ENCODE data around the gene SLC35D1.
"Not testable (repeated sequence)": the region's sequence is repeated elsewhere in the genome, so short reads cannot be mapped to it uniquely, and the experiment has no call there.

Gene SLC35D1

GRCh38 chr1:67053785-67054772, at the start of gene SLC35D1:
Gene SLC35D1, minus strand, starts transcription at chr1:67054148. Its CDS starts 135 bp downstream, at chr1:67054013.
- peak; percentile 52 for DNase-seq (ENCODE audit: low read depth)

GRCh38 chr1:67103548-67103947, 49.6 kb upstream of the SLC35D1 start:
- DNase-seq (ENCODE audit: low read depth): no peak

- no peak for DNase-seq (ENCODE audit: low read depth)
Measured at GRCh38 chr1:67100833-67101232, 46.9 kb upstream of the SLC35D1 start.

GRCh38 chr1:67097305-67097704, 43.4 kb upstream of the SLC35D1 start:
- DNase-seq (ENCODE audit: low read depth): no peak

GRCh38 chr1:67094191-67094590, 40.2 kb upstream of the SLC35D1 start:
- DNase-seq (ENCODE audit: low read depth): no peak

- no peak for DNase-seq (ENCODE audit: low read depth)
Measured at GRCh38 chr1:67089685-67090208, 35.8 kb upstream of the SLC35D1 start.

GRCh38 chr1:67088440-67088839, 34.5 kb upstream of the SLC35D1 start:
- no peak for DNase-seq (ENCODE audit: low read depth)

- DNase-seq (ENCODE audit: low read depth): no peak
Measured at GRCh38 chr1:67085326-67085725, 31.4 kb upstream of the SLC35D1 start.

GRCh38 chr1:67084765-67085318, 30.9 kb upstream of the SLC35D1 start:
- no peak for DNase-seq (ENCODE audit: low read depth)

GRCh38 chr1:67078291-67078690, 24.3 kb upstream of the SLC35D1 start:
- DNase-seq (ENCODE audit: low read depth): no peak

GRCh38 chr1:67077593-67077992, 23.6 kb upstream of the SLC35D1 start:
- DNase-seq (ENCODE audit: low read depth): no peak

- DNase-seq (ENCODE audit: low read depth): no peak
Measured at GRCh38 chr1:67072749-67073148, 18.8 kb upstream of the SLC35D1 start.

- not testable (repeated sequence) for DNase-seq (ENCODE audit: low read depth)
Measured at GRCh38 chr1:67067655-67068054, 13.7 kb upstream of the SLC35D1 start.

- no peak for DNase-seq (ENCODE audit: low read depth)
Measured at GRCh38 chr1:67062412-67062811, 8.5 kb upstream of the SLC35D1 start.

- DNase-seq (ENCODE audit: low read depth): no peak
Measured at GRCh38 chr1:67061266-67061665, 7.3 kb upstream of the SLC35D1 start.

GRCh38 chr1:67060811-67061218, 6.9 kb upstream of the SLC35D1 start:
- peak; percentile 94 for DNase-seq (ENCODE audit: low read depth)

GRCh38 chr1:67059346-67059745, 5.4 kb upstream of the SLC35D1 start:
- DNase-seq (ENCODE audit: low read depth): peak; percentile 32

GRCh38 chr1:67058761-67059160, 4.8 kb upstream of the SLC35D1 start:
- no peak for DNase-seq (ENCODE audit: low read depth)

- no peak for DNase-seq (ENCODE audit: low read depth)
Measured at GRCh38 chr1:67058242-67058641, 4.3 kb upstream of the SLC35D1 start.

GRCh38 chr1:67053535-67053784, 488 bp downstream of the SLC35D1 start:
- peak; percentile 42 for DNase-seq (ENCODE audit: low read depth)

- peak; percentile 37 for DNase-seq (ENCODE audit: low read depth)
Measured at GRCh38 chr1:67052741-67053534, 1.0 kb downstream of the SLC35D1 start.

- DNase-seq (ENCODE audit: low read depth): no peak
Measured at GRCh38 chr1:67051196-67051595, 2.8 kb downstream of the SLC35D1 start.
